HG03439 (cell line): ENCODE results near the gene WNT11.

Source experiments
- ATAC-seq: cut with Tn5 transposase; IDR thresholded peaks from one replicate; pipeline ENCODE4 v1.9.1; 2021; ENCODE audit warnings: mild to moderate bottlenecking, moderate library complexity; ENCODE audit not compliant: unreplicated experiment

Gene WNT11

GRCh38 chr11:76238551-76238950 is 32.2 kb upstream of the WNT11 start:
- ATAC-seq = no peak

GRCh38 chr11:76237914-76238313 is 31.6 kb upstream of the WNT11 start:
- no peak for ATAC-seq

- ATAC-seq = no peak
Observed at GRCh38 chr11:76237000-76237649, 30.8 kb upstream of the WNT11 start.

- ATAC-seq = peak; percentile 10
Observed at GRCh38 chr11:76236092-76236999, 30.0 kb upstream of the WNT11 start.

- ATAC-seq = peak; percentile 71
Observed at GRCh38 chr11:76235233-76236091, 29.2 kb upstream of the WNT11 start.

- peak; percentile 22 for ATAC-seq
Observed at GRCh38 chr11:76234416-76235232, 28.3 kb upstream of the WNT11 start.

- no peak for ATAC-seq
Observed at GRCh38 chr11:76234021-76234415, 27.7 kb upstream of the WNT11 start.

- ATAC-seq = no peak
Observed at GRCh38 chr11:76233196-76233921, 27.1 kb upstream of the WNT11 start.

- ATAC-seq = no peak
Observed at GRCh38 chr11:76232026-76232665, 25.8 kb upstream of the WNT11 start.

GRCh38 chr11:76231121-76231738 is 24.9 kb upstream of the WNT11 start:
- ATAC-seq = no peak

GRCh38 chr11:76230392-76230791 is 24.1 kb upstream of the WNT11 start:
- no peak for ATAC-seq

- no peak for ATAC-seq
Observed at GRCh38 chr11:76229690-76230240, 23.5 kb upstream of the WNT11 start.

- ATAC-seq = no peak
Observed at GRCh38 chr11:76228875-76229149, 22.5 kb upstream of the WNT11 start.

GRCh38 chr11:76228071-76228874 is 22.0 kb upstream of the WNT11 start:
- ATAC-seq = no peak

- no peak for ATAC-seq
Observed at GRCh38 chr11:76226626-76227025, 20.3 kb upstream of the WNT11 start.

GRCh38 chr11:76225122-76225611 is 18.9 kb upstream of the WNT11 start:
- no peak for ATAC-seq

GRCh38 chr11:76224461-76225121 is 18.3 kb upstream of the WNT11 start:
- no peak for ATAC-seq
